HCT116 (cell line): ENCODE measurements around the gene EML4. TPM values are rescaled to one million over a fixed set of nuclear protein-coding genes. Genes with fewer than 3 reads are reported as not detected.

Experiments used
- ATAC-seq: fragments of 200-7000 bp; cut with Tn5 transposase; 2 replicates; pipeline ENCODE4 v1.9.1; 2020; ENCODE audit warnings: mild to moderate bottlenecking, moderate library complexity
- BruUV-seq: library from RNA; stranded (reverse); fragments of 400-500 nt; replicated peaks from 2 replicates; lab custom pipeline; 2021; lab: Mats Ljungman, UMichigan
- CTCF ChIA-PET: fragments of 300-600 bp; sonication (Branson Sonifier 250); formaldehyde crosslinking; loops from one replicate; lab custom pipeline; 2021; ENCODE audit warnings: antibody characterized with exemption; lab: Charles Lee
- POLR2A ChIA-PET: fragments of 300-600, 350-600 bp; sonication (Branson Sonifier 250); formaldehyde crosslinking; loops from one replicate; lab custom pipeline; 2021; ENCODE audit warnings: antibody characterized with exemption; lab: Charles Lee
- RAD21 ChIA-PET, 2 experiments: fragments of 300-600 bp; sonication (Branson Sonifier 250); formaldehyde crosslinking; loops; one replicate each; lab custom pipeline; 2023; ENCODE audit warnings: low total read pairs in 2 of 2; ENCODE audit not compliant: uncharacterized antibody in 2 of 2, unreplicated experiment in 2 of 2, low non-redundant PET in 1 of 2; lab: Charles Lee
- DNase-seq: peaks from one replicate; pipeline ENCODE4 v3.0.0-alpha.2; 2010; ENCODE audit warnings: low read depth, low spot score
- H2AFZ ChIP-seq: fragments of 200-600 bp; shearing (Covaris generic), sonication (generic); 2 replicates; pipeline ENCODE4 v1.6.1; 2017; ENCODE audit warnings: low read depth, mixed run types, mixed read lengths, antibody characterized with exemption, low read length; ENCODE audit not compliant: poor library complexity, severe bottlenecking
- H3K27ac ChIP-seq: 2 replicates; pipeline ENCODE4 v1.5.1; 2012; ENCODE audit warnings: low read depth, low read length
- H3K27me3 ChIP-seq: fragments of 200-600 bp; sonication (generic); 2 replicates; pipeline ENCODE4 v1.6.1; 2016; ENCODE audit warnings: mixed run types, low read length, mixed read lengths; ENCODE audit not compliant: insufficient read depth
- H3K36me3 ChIP-seq, 2 experiments: fragments of 200-500 bp in 1 of 2; fragments of 200-600 bp in 1 of 2; sonication (Bioruptor generic) in 1 of 2; sonication (generic) in 1 of 2; 2 replicates each; pipeline versions ENCODE4 v1.5.1 to v1.6.1; 2014 to 2016; ENCODE audit warnings: low read length in 2 of 2, inconsistent platforms in 1 of 2, mixed read lengths in 1 of 2, mixed run types in 1 of 2; ENCODE audit not compliant: insufficient read depth in 2 of 2, control insufficient read depth in 1 of 2
- H3K4me1 ChIP-seq, 2 experiments: fragments of 200-600 bp in 1 of 2; sonication (generic) in 1 of 2; 2 replicates each; pipeline versions ENCODE4 v1.5.1 to v1.6.1; 2012 to 2017; ENCODE audit warnings: low read length in 2 of 2, inconsistent platforms in 1 of 2, mild to moderate bottlenecking in 1 of 2, mixed read lengths in 1 of 2, mixed run types in 1 of 2, moderate library complexity in 1 of 2; ENCODE audit not compliant: insufficient read depth in 2 of 2, control insufficient read depth in 1 of 2
- H3K4me2 ChIP-seq: fragments of 200-600 bp; sonication (generic); 2 replicates; pipeline ENCODE4 v1.6.1; 2017; ENCODE audit warnings: mixed run types, low read length, mixed read lengths
- H3K4me3 ChIP-seq, 2 experiments: fragments of 200-600 bp in 1 of 2; sonication (generic) in 1 of 2; replicated peaks in 1 of 2; 2 replicates each; pipeline ENCODE4 v1.5.1; 2011 to 2016; ENCODE audit warnings: low read length in 2 of 2, control low read depth in 1 of 2, low read depth in 1 of 2, mild to moderate bottlenecking in 1 of 2, mixed read lengths in 1 of 2, mixed run types in 1 of 2
- H3K79me2 ChIP-seq: fragments of 200-600 bp; sonication (generic); 2 replicates; pipeline ENCODE4 v1.6.1; 2017; ENCODE audit warnings: mild to moderate bottlenecking, mixed run types, low read length, moderate library complexity, mixed read lengths; ENCODE audit not compliant: insufficient read depth
- H3K9ac ChIP-seq: fragments of 200-600 bp; sonication (generic); 2 replicates; pipeline ENCODE4 v1.6.1; 2016; ENCODE audit warnings: low read length, mixed read lengths
- H3K9me2 ChIP-seq: fragments of 200-600 bp; sonication (generic), shearing (Covaris generic); 2 replicates; pipeline ENCODE4 v1.6.1; 2017; ENCODE audit warnings: mixed run types, mild to moderate bottlenecking, moderate library complexity; ENCODE audit not compliant: insufficient read depth
- H3K9me3 ChIP-seq, 2 experiments: fragments of 200-500 bp in 1 of 2; fragments of 200-600 bp in 1 of 2; sonication (Bioruptor generic) in 1 of 2; sonication (generic) in 1 of 2; 2 replicates each; pipeline ENCODE4 v1.6.1; 2014 to 2017; ENCODE audit warnings: low read length in 2 of 2, mixed read lengths in 2 of 2, inconsistent platforms in 1 of 2, low read depth in 1 of 2, mild to moderate bottlenecking in 1 of 2, mixed run types in 1 of 2, moderate library complexity in 1 of 2; ENCODE audit not compliant: control insufficient read depth in 1 of 2, insufficient read depth in 1 of 2
- H4K20me1 ChIP-seq: fragments of 200-600 bp; sonication (generic), shearing (Covaris generic); 2 replicates; pipeline ENCODE4 v1.6.1; 2017; ENCODE audit warnings: mixed run types, mild to moderate bottlenecking, moderate library complexity; ENCODE audit not compliant: insufficient read depth
- ATF3 ChIP-seq: IDR thresholded peaks from 2 replicates; pipeline ENCODE4 v1.6.1; 2012
- CBX3 ChIP-seq: IDR thresholded peaks from 2 replicates; pipeline ENCODE4 v1.6.1; 2012; ENCODE audit warnings: low read depth
- CEBPB ChIP-seq: IDR thresholded peaks from 2 replicates; pipeline ENCODE4 v1.6.1; 2012; ENCODE audit warnings: low read depth
- EZH2 ChIP-seq: fragments of 200-600 bp; sonication (generic); IDR thresholded peaks from 2 replicates; pipeline ENCODE4 v1.6.1; 2017; ENCODE audit warnings: antibody characterized with exemption, mixed run types
- FOSL1 ChIP-seq: IDR thresholded peaks from 2 replicates; pipeline ENCODE4 v1.6.1; 2012; ENCODE audit warnings: low read depth
- MAX ChIP-seq: IDR thresholded peaks from 2 replicates; pipeline ENCODE4 v1.6.1; 2012
- POLR2AphosphoS5 ChIP-seq: IDR thresholded peaks from 2 replicates; pipeline ENCODE4 v1.6.1; 2011; ENCODE audit warnings: mild to moderate bottlenecking, low read depth, low read length, moderate library complexity
- SIN3A ChIP-seq: IDR thresholded peaks from 2 replicates; pipeline ENCODE4 v1.6.1; 2012; ENCODE audit warnings: low read depth
- SRF ChIP-seq: IDR thresholded peaks from 2 replicates; pipeline ENCODE4 v1.6.1; 2012; ENCODE audit warnings: low read depth
- YY1 ChIP-seq: IDR thresholded peaks from 2 replicates; pipeline ENCODE4 v1.6.1; 2011; ENCODE audit warnings: low read length, low read depth, moderate library complexity, mild to moderate bottlenecking; ENCODE audit not compliant: insufficient replicate concordance; ENCODE audit errors: extremely low read depth
- ZBTB33 ChIP-seq: IDR thresholded peaks from 2 replicates; pipeline ENCODE4 v1.6.1; 2011; ENCODE audit warnings: mild to moderate bottlenecking, low read length, moderate library complexity; ENCODE audit not compliant: insufficient replicate concordance; ENCODE audit errors: extremely low read depth
- ZFX ChIP-seq: fragments of 450-650 bp; IDR thresholded peaks from 2 replicates; pipeline ENCODE4 v1.6.1; 2017
- intact Hi-C: fragments of 100-400 bp; cut with micrococcal nuclease; formaldehyde crosslinking; loops from 2 replicates; pipeline ENCODE4 v1.10.0; 2022
- total RNA-seq: library from RNA; stranded (reverse); gene quantifications from one replicate; pipeline ENCODE4 v1.2.1, GENCODE V29; 2021; ENCODE audit not compliant: unreplicated experiment

EML4 gene
- total RNA-seq, 1 experiment from 2014 or later: 53.5 TPM

GRCh38 chr2:42191285-42192009 lies 22.3 kb downstream of the EML4 start:
- Histone ChIP-seq H3K4me3 (no peak overlapping the region), H3K9ac (no peak overlapping the region), H3K27ac (no peak overlapping the region), H2AFZ (no peak overlapping the region), H3K27me3 (no peaks in the 10 kb centered on the region), H3K9me3 (no peaks in the 10 kb centered on the region), H3K79me2 (peaks cover 92% of the 10 kb centered on the region), H3K9me2 (no peaks in the 10 kb centered on the region), H3K4me1 (peaks cover 19 to 31% of the 10 kb centered on the region in 2 experiments), H3K36me3 (no peaks in the 10 kb centered on the region), H4K20me1 (peaks cover 12% of the 10 kb centered on the region; the same call in 1 of the 2 replicates), H3K4me2 (no peak overlapping the region)
- intact Hi-C loops: no loop called here
- ChIA-PET CTCF (no interaction called here), RAD21 (interaction anchor here in 1 of 2 experiments (0.7 kb wide), 1 partner anchor 129 kb away, joined by 3 read pairs; no protein-coding TSS in a partner anchor), POLR2A (no interaction called here)
- BruUV-seq: no TSS peak
- TF ChIP-seq FOSL1 (no peak), MAX (no peak), CEBPB (no peak), ZBTB33 (no peak), SIN3A (no peak), ZFX (no peak), SRF (no peak), YY1 (no peak), ATF3 (no peak), POLR2AphosphoS5 (no peak), CBX3 (no peak), EZH2 (no peak)
- ATAC-seq: no peak
- DNase-seq: no peak
